ENCODE data around the gene TDP1.

DNA sequence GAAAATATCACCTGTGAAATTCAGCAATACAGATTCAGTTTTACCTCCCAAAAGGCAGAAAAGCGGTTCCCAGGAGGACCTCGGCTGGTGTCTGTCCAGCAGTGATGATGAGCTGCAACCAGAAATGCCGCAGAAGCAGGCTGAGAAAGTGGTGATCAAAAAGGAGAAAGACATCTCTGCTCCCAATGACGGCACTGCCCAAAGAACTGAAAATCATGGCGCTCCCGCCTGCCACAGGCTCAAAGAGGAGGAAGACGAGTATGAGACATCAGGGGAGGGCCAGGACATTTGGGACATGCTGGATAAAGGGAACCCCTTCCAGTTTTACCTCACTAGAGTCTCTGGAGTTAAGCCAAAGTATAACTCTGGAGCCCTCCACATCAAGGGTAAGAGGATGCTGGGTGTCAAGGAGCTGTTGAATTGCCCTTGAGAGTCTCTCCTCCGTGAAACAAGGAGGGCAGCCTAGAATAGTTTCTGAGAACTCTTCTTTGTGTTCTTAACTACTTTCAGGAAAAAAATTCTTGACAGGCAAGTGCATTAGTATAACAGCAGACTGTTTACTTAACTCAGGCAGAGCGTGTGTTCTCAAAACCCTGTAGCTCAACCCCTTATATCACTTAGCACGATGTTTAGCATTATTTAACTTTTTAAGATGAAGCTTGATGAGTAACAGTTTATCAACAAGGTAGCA is 7.7 kb downstream of the TDP1 start:
- TF ChIP-seq BRF1 (IDR thresholded peaks at IDR 0.05; ENCODE audit: borderline replicate concordance, extremely low read depth, insufficient read length) (no peak), ZNF134 (CRISPR knock-in tag; conservative IDR thresholded peaks at IDR 0.05) (no peak), BRD9 (IDR thresholded peaks at IDR 0.05; ENCODE audit: low read depth, partially characterized antibody) (no peak), ELF1 (tag; IDR thresholded peaks at IDR 0.05) (no peak)
